ENCODE measurements around the gene FSIP1. TPM values are rescaled to one million over a fixed set of nuclear protein-coding genes. Genes with fewer than 3 reads are reported as not detected.

Gene FSIP1
- total RNA-seq, 4 donors from 2014 or later, result 0.94 to 3.2 (median 2.0) TPM

DNA sequence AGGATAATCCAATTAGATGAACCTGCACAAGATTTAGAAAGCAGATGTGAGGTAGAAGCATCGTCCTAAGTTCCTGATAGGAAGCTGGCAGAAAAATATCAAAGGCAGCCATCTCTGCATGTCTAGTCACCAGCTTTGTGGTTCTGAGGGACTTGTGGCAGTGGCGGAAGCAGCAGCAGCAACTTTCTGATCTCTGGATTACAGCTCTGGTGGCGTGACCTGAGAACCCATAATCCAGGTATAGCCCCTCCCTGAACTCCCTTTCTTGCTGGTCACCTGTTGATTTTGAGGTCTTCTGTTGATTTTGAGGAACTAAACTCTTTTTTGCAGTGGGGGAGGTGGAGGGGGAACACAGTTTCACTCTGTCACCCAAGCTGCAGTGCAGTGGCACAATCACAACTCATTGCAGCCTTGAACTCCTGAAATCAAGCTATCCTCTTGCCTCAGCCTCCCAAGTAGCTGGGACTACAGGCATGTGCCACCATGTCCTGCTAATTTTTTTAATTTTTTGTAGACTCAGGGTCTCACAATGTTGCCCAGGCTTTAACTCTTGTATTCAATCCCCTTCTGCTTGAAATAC lies 7.9 kb downstream of the FSIP1 start:
- TF ChIP-seq, protein P1, sequence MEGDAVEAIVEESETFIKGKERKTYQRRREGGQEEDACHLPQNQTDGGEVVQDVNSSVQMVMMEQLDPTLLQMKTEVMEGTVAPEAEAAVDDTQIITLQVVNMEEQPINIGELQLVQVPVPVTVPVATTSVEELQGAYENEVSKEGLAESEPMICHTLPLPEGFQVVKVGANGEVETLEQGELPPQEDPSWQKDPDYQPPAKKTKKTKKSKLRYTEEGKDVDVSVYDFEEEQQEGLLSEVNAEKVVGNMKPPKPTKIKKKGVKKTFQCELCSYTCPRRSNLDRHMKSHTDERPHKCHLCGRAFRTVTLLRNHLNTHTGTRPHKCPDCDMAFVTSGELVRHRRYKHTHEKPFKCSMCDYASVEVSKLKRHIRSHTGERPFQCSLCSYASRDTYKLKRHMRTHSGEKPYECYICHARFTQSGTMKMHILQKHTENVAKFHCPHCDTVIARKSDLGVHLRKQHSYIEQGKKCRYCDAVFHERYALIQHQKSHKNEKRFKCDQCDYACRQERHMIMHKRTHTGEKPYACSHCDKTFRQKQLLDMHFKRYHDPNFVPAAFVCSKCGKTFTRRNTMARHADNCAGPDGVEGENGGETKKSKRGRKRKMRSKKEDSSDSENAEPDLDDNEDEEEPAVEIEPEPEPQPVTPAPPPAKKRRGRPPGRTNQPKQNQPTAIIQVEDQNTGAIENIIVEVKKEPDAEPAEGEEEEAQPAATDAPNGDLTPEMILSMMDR (IDR thresholded peaks at IDR 0.05), result no peak
- TF ChIP-seq POLR2AphosphoS5 (IDR thresholded peaks at IDR 0.05) (no peak), POLR2A (IDR thresholded peaks at IDR 0.05) (no peak), EP300 (IDR thresholded peaks at IDR 0.05) (no peak)
- Histone ChIP-seq H3K4me3 (no peak overlapping the region), H3K4me1 (peaks cover 3 to 20% (median 10%) of the 10 kb centered on the region in 3 donors), H3K27ac (no peak overlapping the region), H3K9me3 (no peaks in the 10 kb centered on the region), H3K27me3 (no peaks in the 10 kb centered on the region), H3K36me3 (no peaks in the 10 kb centered on the region)
- ATAC-seq, result no peak
- WGBS, 2 donors (ENCODE audit: low coverage in 1 of 2), result 79 to 100% methylated on average over 1 to 3 of the region's 3 CpGs

DNA sequence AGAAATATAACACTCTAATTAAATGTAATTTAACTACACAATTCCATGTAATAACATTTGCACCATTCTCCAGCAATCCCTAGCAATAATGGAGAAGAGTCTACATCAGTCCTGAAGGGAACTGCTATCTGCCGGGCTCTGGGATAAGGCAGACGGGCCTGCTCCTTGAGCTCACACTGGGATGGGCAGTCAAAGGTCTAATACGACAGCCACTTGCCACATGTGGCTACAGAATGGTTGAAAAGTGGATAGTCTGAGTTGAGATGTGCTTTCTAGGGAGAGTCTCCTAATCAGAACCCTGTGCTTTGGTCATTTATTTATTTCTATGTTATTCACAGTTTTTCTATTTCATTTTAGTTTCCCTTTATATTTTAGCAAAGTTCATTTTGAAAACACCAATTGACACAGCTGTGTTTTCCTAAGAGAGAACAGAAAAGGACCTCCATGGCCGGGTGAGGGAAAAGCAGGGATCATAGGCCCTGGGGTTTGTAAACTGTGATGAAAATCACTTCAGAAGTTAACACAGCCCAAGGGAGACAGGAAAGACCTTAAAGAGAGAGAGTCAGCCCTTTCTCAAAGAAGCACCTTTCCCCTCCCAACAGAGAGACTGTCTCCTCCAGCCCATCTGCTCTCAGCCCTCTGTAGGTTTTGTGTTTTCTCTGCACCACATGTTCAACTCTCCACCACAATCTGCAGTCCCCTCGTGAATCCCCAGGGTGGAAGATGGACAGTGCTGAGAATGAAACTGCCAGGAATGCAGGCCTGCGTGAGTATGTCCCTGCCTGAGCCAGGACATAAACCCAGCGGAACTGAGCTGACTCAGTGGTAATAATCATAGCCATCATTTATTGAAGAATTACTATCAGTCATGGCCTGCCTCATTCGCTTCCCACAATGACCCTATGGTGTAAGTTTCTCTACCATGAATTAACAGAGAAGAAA lies 11.6 kb downstream of the FSIP1 start:
- TF ChIP-seq POLR2A (IDR thresholded peaks at IDR 0.05) (no peak), POLR2AphosphoS5 (IDR thresholded peaks at IDR 0.05) (peak; percentile 48)
- TF ChIP-seq, protein P1 (IDR thresholded peaks at IDR 0.05), result peak in 1 of 4 experiments; percentile 38
- Histone ChIP-seq H3K36me3 (no peaks in the 10 kb centered on the region), H3K27ac (peak overlapping the region; percentile 72 to 80 (median 78)), H3K4me1 (peaks cover 3 to 20% (median 10%) of the 10 kb centered on the region in 3 donors), H3K4me3 (peak overlapping the region; percentile 11 to 15), H3K9me3 (no peaks in the 10 kb centered on the region), H3K27me3 (no peaks in the 10 kb centered on the region)
- WGBS, 2 donors (ENCODE audit: low coverage in 1 of 2), result 5 to 32% methylated on average over 3 to 8 of the region's 8 CpGs
- peak; percentile 86 for ATAC-seq

DNA sequence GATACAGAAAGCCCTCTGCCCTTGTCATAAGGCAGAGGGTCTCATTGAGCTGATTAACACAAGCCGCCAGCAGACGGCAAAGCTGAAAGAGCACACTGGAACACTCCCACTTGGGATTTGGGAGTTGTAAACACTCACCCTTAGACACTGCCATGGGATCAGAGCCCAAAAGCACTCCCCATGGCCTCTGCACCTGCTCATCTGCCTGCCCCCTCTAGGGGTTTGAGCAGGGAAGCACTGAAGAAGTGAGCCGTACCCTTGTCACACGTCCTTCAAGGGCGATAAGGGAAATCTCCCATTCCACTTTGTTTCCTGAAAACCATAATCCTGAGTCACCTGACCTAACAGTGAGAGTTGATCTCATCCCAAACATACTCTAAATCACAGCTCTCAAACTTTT lies 14.7 kb downstream of the FSIP1 start:
- Histone ChIP-seq H3K9me3 (no peaks in the 10 kb centered on the region), H3K4me3 (no peak overlapping the region), H3K27ac (no peak overlapping the region), H3K27me3 (no peaks in the 10 kb centered on the region), H3K4me1 (peaks cover 3 to 20% (median 10%) of the 10 kb centered on the region in 3 donors), H3K36me3 (no peaks in the 10 kb centered on the region)
- 90 to 100% methylated on average over 1 to 3 of the region's 5 CpGs for WGBS, 2 donors (ENCODE audit: low coverage in 1 of 2)
- no peak for ATAC-seq
- TF ChIP-seq, protein P1 (IDR thresholded peaks at IDR 0.05), result no peak
- TF ChIP-seq EP300 (IDR thresholded peaks at IDR 0.05) (no peak), POLR2AphosphoS5 (IDR thresholded peaks at IDR 0.05) (no peak), POLR2A (IDR thresholded peaks at IDR 0.05) (no peak)

DNA sequence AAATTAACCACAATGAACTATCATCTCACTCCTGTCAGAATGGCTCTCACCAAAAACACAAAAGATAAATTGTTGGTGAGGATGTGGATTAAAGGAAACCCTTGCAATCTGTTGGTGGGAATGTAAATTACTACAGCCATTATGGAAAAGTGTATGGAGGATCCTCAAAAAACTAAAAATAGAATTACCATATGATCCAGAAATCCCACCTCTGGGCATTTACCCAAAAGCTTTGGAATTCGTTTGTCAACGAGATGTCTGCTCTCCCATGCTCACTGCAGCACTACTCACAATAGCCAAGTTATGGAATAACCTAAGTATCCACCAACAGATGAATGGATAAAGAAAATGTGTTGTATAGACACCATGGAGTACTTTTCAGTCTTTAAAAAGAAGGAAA lies 21.6 kb downstream of the FSIP1 start:
- no peaks in the 10 kb centered on the region for H3K36me3 ChIP-seq
- no peak overlapping the region for H3K4me3 ChIP-seq
- 62% methylated on average over 2 of the region's 2 CpGs; no CpG with 5 or more reads in 1 of the 2 donors for WGBS, 2 donors (ENCODE audit: low coverage in 1 of 2)
- TF ChIP-seq POLR2A (IDR thresholded peaks at IDR 0.05) (no peak), POLR2AphosphoS5 (IDR thresholded peaks at IDR 0.05) (no peak), EP300 (IDR thresholded peaks at IDR 0.05) (no peak)
- TF ChIP-seq, protein P1 (IDR thresholded peaks at IDR 0.05), result no peak
- no peaks in the 10 kb centered on the region for H3K27me3 ChIP-seq
- peaks cover 0 to 3% (median 0%) of the 10 kb centered on the region in 3 donors for H3K4me1 ChIP-seq
- ATAC-seq, result no peak
- no peaks in the 10 kb centered on the region for H3K9me3 ChIP-seq
- H3K27ac ChIP-seq, result peak overlapping the region in 1 of 4 donors; percentile 9

Measured in gastroesophageal sphincter (tissue), 4 donors.